Measurements from ENCODE around the gene CDK14. TPM values are rescaled to one million over a fixed set of nuclear protein-coding genes. Genes with fewer than 3 reads are reported as not detected.

Gene CDK14
- total and polyA plus RNA-seq, 2 donors (not counting 3 experiments of a cell fraction or from before 2014, with no cell fraction given), result 5.5 to 34.2 TPM

DNA sequence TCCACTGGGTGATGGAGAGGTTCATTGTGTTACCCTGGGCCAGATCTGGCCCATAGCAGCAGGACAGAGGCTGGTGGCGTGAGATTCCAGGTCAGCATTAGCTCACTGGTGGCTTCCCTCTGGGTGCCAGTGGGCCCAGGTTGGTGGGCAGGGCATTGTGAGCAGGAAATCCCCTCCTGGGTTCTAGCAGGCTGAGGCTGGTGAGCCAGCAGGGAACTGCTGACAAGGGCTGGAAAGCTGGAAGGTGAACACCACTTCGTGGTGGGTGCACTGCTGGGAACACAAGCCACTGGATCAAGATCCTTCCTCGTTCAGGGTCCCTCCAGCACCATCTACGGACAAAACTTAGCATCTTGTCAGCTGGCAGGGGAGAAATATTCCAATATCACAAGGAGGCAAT lies 408.9 kb downstream of the CDK14 start:
- DNase-seq (ENCODE audit: low read depth, low spot score) (no peak), FAIRE-seq (no peak)
- no peak overlapping the region for H3K4me2 ChIP-seq (ENCODE audit: insufficient read depth, low read length)
- no peaks in the 10 kb centered on the region for H3K9me1 ChIP-seq (replicated peaks; ENCODE audit: control insufficient read depth, extremely low read depth, insufficient read depth, low read length)
- H3K4me1 ChIP-seq (ENCODE audit: control insufficient read depth, extremely low read depth, insufficient read depth, low read length), result peaks cover 5% of the 10 kb centered on the region
- peaks cover 0 to 4% of the 10 kb centered on the region in 2 experiments for H3K36me3 ChIP-seq (ENCODE audit: control insufficient read depth in 2 of 2, extremely low read depth in 1 of 2, insufficient read depth in 2 of 2, low read length in 2 of 2)
- H4K20me1 ChIP-seq (replicated peaks; ENCODE audit: control insufficient read depth, extremely low read depth, insufficient read depth, low read length), result no peaks in the 10 kb centered on the region
- H3K9me3 ChIP-seq (replicated peaks; ENCODE audit: control insufficient read depth, insufficient read depth, low read length), result no peaks in the 10 kb centered on the region
- ChIA-PET CTCF (no interaction called here), POLR2A (no interaction called here)
- no peaks in the 10 kb centered on the region for H3K79me2 ChIP-seq (ENCODE audit: control insufficient read depth, insufficient read depth, low read length)
- dilution Hi-C loops (cut with MboI; ENCODE audit: extremely low pct_ligation_motif_present, low sequenced_read_pairs) (no loop called here), intact Hi-C loops (cut with micrococcal nuclease) (no loop called here)
- TF ChIP-seq GATA2 (IDR thresholded peaks at IDR 0.05; ENCODE audit: insufficient read depth, insufficient read length, low read depth, low read length), result no peak
- TF ChIP-seq JUN (IDR thresholded peaks at IDR 0.05; ENCODE audit: borderline replicate concordance, insufficient read depth, insufficient read length, low read depth), result no peak
- TF ChIP-seq POLR2A (IDR thresholded peaks at IDR 0.05; ENCODE audit: low read depth, low read length), result no peak
- no peak for TF ChIP-seq EZH2 (IDR thresholded peaks at IDR 0.05; ENCODE audit: borderline replicate concordance, low read depth, low read length, severe bottlenecking)
- no peak for TF ChIP-seq FOS (IDR thresholded peaks at IDR 0.05; ENCODE audit: borderline replicate concordance, insufficient read depth, low read length)
- TF ChIP-seq, protein P1, sequence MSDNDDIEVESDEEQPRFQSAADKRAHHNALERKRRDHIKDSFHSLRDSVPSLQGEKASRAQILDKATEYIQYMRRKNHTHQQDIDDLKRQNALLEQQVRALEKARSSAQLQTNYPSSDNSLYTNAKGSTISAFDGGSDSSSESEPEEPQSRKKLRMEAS (IDR thresholded peaks at IDR 0.05; ENCODE audit: insufficient read depth, insufficient read length), result no peak
- TF ChIP-seq POLR2AphosphoS5 (IDR thresholded peaks at IDR 0.05; ENCODE audit: insufficient read depth, low read depth, low read length), result no peak
- TF ChIP-seq, protein P2, sequence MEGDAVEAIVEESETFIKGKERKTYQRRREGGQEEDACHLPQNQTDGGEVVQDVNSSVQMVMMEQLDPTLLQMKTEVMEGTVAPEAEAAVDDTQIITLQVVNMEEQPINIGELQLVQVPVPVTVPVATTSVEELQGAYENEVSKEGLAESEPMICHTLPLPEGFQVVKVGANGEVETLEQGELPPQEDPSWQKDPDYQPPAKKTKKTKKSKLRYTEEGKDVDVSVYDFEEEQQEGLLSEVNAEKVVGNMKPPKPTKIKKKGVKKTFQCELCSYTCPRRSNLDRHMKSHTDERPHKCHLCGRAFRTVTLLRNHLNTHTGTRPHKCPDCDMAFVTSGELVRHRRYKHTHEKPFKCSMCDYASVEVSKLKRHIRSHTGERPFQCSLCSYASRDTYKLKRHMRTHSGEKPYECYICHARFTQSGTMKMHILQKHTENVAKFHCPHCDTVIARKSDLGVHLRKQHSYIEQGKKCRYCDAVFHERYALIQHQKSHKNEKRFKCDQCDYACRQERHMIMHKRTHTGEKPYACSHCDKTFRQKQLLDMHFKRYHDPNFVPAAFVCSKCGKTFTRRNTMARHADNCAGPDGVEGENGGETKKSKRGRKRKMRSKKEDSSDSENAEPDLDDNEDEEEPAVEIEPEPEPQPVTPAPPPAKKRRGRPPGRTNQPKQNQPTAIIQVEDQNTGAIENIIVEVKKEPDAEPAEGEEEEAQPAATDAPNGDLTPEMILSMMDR (IDR thresholded peaks at IDR 0.05; ENCODE audit: extremely low read depth in 1 of 2, insufficient read depth in 1 of 2, low read depth in 1 of 2, low read length in 2 of 2), result no peak
- no peak for TF ChIP-seq MYC (IDR thresholded peaks at IDR 0.05; ENCODE audit: low read depth, low read length)
- H2AFZ ChIP-seq (ENCODE audit: low read depth, low read length), result no peak overlapping the region
- H3K27ac ChIP-seq (ENCODE audit: insufficient read depth, low read depth, low read length), result no peak overlapping the region
- no peak overlapping the region for H3K4me3 ChIP-seq (replicated peaks in 1 of 3; ENCODE audit: insufficient read depth in 1 of 3, low read depth in 1 of 3, low read length in 3 of 3)
- H3K9ac ChIP-seq (replicated peaks; ENCODE audit: extremely low read depth, insufficient read depth, low read length), result no peak overlapping the region
- no TSS peak for BruUV-seq (replicated peaks)
- no peaks in the 10 kb centered on the region for H3K27me3 ChIP-seq (ENCODE audit: control insufficient read depth in 2 of 2, insufficient read depth in 2 of 2, low read length in 2 of 2)
